ENCODE results near the gene BAZ2B. TPM values are rescaled to one million over a fixed set of nuclear protein-coding genes. Genes with fewer than 3 reads are reported as not detected.

The BAZ2B gene
- total RNA-seq, 4 donors from 2014 or later, result 94.5 to 237 (median 145) TPM

DNA sequence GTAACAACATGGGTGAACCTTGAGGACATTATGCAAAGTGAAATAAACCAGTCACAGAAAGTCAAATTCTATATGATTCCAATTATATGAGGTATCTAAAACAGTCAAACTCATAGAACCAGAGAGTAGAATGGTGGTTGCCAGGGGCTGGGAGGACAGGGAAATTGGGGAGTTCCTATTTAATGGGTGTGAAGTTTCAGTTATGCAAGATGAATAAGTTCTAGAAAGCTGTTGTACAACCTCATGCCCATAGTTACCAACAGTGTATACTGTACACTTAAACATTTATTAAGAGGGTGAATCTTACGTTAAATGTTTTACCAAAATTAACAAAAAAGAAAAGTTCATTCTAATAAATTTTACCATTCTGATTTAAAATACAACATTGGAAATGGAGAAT, 237.2 kb downstream of the BAZ2B start:
- TF ChIP-seq, protein P1, sequence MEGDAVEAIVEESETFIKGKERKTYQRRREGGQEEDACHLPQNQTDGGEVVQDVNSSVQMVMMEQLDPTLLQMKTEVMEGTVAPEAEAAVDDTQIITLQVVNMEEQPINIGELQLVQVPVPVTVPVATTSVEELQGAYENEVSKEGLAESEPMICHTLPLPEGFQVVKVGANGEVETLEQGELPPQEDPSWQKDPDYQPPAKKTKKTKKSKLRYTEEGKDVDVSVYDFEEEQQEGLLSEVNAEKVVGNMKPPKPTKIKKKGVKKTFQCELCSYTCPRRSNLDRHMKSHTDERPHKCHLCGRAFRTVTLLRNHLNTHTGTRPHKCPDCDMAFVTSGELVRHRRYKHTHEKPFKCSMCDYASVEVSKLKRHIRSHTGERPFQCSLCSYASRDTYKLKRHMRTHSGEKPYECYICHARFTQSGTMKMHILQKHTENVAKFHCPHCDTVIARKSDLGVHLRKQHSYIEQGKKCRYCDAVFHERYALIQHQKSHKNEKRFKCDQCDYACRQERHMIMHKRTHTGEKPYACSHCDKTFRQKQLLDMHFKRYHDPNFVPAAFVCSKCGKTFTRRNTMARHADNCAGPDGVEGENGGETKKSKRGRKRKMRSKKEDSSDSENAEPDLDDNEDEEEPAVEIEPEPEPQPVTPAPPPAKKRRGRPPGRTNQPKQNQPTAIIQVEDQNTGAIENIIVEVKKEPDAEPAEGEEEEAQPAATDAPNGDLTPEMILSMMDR (IDR thresholded peaks at IDR 0.05), result no peak
- no peak for TF ChIP-seq POLR2A (IDR thresholded peaks at IDR 0.05)
- H3K36me3 ChIP-seq, result no peaks in the 10 kb centered on the region
- no peaks in the 10 kb centered on the region for H3K9me3 ChIP-seq
- no peak overlapping the region for H3K27ac ChIP-seq
- DNase-seq, result no peak
- no peaks in the 10 kb centered on the region for H3K4me1 ChIP-seq
- H3K27me3 ChIP-seq, result no peaks in the 10 kb centered on the region
- intact Hi-C loops (cut with DNase I; ENCODE audit: low total_unique reads), result no loop called here
- no peak overlapping the region for H3K4me3 ChIP-seq

DNA sequence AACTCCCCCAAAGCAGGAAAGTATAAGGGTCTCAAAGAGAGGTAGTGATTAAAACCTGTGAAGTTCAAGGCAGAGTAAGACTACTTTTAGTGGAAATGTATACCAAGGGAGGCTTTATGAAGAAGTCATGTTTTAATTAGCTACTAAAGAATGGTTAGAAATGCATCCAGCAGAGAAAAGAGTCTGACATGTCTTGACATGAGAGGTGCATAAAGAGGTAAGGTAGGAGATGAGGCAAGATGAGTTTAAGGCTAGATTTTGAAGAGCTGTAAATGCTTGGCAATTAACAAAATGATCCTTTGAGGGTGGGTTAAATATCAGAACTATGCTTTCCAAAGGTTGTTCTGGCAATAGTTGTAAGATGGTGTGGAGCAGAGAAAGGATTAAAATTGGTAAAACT, 241.1 kb downstream of the BAZ2B start:
- H3K36me3 ChIP-seq, result no peaks in the 10 kb centered on the region
- no peak overlapping the region for H3K4me3 ChIP-seq
- TF ChIP-seq POLR2A (IDR thresholded peaks at IDR 0.05), result no peak
- TF ChIP-seq, protein P1 (IDR thresholded peaks at IDR 0.05), result no peak
- no peak for DNase-seq
- no peaks in the 10 kb centered on the region for H3K4me1 ChIP-seq
- no peaks in the 10 kb centered on the region for H3K9me3 ChIP-seq
- intact Hi-C loops (cut with DNase I; ENCODE audit: low total_unique reads), result no loop called here
- H3K27ac ChIP-seq, result no peak overlapping the region
- H3K27me3 ChIP-seq, result no peaks in the 10 kb centered on the region

DNA sequence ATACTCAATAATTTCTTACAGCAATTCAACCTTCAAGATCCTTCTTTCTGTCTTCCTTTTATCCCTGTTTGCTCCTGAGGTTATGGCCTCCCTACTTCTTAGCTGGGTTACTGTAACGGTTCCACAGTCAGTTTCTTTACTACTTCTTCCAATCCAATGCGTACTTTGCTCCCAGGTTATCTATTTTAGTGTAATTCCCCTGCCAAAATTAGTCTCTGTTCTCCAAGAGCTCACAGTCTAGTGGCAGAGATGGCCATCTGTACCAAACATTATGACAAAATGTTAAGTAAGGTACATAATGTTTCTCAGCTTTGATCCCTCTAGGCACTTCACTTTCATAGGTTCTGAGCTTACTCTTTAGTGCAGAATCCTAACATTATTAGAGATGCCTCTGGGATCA, 244.8 kb downstream of the BAZ2B start:
- TF ChIP-seq POLR2A (IDR thresholded peaks at IDR 0.05), result no peak
- TF ChIP-seq, protein P1 (IDR thresholded peaks at IDR 0.05), result no peak
- Histone ChIP-seq H3K27me3 (no peaks in the 10 kb centered on the region), H3K27ac (no peak overlapping the region), H3K36me3 (no peaks in the 10 kb centered on the region), H3K4me3 (no peak overlapping the region), H3K4me1 (no peaks in the 10 kb centered on the region), H3K9me3 (no peaks in the 10 kb centered on the region)
- no peak for DNase-seq
- intact Hi-C loops (cut with DNase I; ENCODE audit: low total_unique reads), result no loop called here

DNA sequence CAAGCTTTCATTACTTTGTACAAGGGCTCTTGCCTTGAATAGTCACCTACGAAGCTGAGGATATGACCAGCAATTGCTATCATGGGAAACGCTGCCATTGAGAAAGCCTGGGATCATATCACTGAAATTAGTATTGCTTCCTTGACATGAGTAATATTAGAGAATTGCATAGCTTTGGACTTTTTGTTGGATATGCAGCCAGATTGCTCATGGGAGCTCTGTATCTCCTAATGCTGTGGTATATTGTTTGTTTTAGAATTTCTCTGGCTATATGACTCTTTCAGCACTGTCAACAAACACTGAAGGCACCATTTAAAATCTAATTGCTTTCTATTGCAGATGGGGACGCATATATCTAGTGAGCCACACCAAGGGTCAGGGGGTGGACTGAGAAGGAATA, 249.8 kb downstream of the BAZ2B start:
- DNase-seq, result no peak
- no peaks in the 10 kb centered on the region for H3K4me1 ChIP-seq
- TF ChIP-seq, protein P1 (IDR thresholded peaks at IDR 0.05), result no peak
- no peak for TF ChIP-seq POLR2A (IDR thresholded peaks at IDR 0.05)
- no peaks in the 10 kb centered on the region for H3K36me3 ChIP-seq
- no peak overlapping the region for H3K27ac ChIP-seq
- no peaks in the 10 kb centered on the region for H3K27me3 ChIP-seq
- intact Hi-C loops (cut with DNase I; ENCODE audit: low total_unique reads), result no loop called here
- H3K4me3 ChIP-seq, result no peak overlapping the region
- peaks cover 0 to 2% of the 10 kb centered on the region in 2 donors for H3K9me3 ChIP-seq

DNA sequence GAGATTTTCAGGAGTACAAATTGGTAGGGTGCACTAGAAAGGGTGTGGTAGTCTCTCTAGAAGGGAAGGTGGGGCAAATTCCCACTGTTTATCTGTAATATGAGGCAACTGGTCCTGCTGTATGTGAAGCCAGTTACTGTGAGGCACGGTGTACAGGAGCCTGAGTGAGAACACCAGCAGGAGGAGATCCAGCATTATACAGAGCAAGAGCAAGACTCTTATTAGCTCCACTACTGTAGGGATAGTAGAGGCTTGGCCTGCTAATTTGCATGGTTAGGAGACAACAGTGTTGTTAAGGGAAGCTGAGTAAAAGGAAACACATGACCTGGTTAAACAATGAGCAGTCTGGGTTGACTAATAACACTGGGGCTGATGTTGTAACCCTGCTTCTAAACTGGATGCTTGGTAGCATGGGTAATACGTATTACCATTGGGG, 253.5 kb downstream of the BAZ2B start:
- Histone ChIP-seq H3K27ac (no peak overlapping the region), H3K27me3 (no peaks in the 10 kb centered on the region), H3K4me1 (no peaks in the 10 kb centered on the region), H3K36me3 (no peaks in the 10 kb centered on the region), H3K4me3 (no peak overlapping the region), H3K9me3 (peaks cover 0 to 2% of the 10 kb centered on the region in 2 donors)
- intact Hi-C loops (cut with DNase I; ENCODE audit: low total_unique reads), result no loop called here
- no peak for DNase-seq
- no peak for TF ChIP-seq POLR2A (IDR thresholded peaks at IDR 0.05)
- TF ChIP-seq, protein P1 (IDR thresholded peaks at IDR 0.05), result no peak
